Stimulated activated CD8-positive, alpha-beta memory T cell treated with anti-CD3 and anti-CD28 coated beads, Interleukin-15, amount 100 ng/mL, for 1 hour (primary cell): Measurements from ENCODE around the gene WIPF2.
"Not testable (repeated sequence)": the region's sequence is repeated elsewhere in the genome, so short reads cannot be mapped to it uniquely, and the experiment has no call there.

Source experiments
- DNase-seq: peaks from one replicate; pipeline ENCODE4 v3.0.0-alpha.2; 2020; ENCODE audit warnings: low read depth

Gene WIPF2

DNA sequence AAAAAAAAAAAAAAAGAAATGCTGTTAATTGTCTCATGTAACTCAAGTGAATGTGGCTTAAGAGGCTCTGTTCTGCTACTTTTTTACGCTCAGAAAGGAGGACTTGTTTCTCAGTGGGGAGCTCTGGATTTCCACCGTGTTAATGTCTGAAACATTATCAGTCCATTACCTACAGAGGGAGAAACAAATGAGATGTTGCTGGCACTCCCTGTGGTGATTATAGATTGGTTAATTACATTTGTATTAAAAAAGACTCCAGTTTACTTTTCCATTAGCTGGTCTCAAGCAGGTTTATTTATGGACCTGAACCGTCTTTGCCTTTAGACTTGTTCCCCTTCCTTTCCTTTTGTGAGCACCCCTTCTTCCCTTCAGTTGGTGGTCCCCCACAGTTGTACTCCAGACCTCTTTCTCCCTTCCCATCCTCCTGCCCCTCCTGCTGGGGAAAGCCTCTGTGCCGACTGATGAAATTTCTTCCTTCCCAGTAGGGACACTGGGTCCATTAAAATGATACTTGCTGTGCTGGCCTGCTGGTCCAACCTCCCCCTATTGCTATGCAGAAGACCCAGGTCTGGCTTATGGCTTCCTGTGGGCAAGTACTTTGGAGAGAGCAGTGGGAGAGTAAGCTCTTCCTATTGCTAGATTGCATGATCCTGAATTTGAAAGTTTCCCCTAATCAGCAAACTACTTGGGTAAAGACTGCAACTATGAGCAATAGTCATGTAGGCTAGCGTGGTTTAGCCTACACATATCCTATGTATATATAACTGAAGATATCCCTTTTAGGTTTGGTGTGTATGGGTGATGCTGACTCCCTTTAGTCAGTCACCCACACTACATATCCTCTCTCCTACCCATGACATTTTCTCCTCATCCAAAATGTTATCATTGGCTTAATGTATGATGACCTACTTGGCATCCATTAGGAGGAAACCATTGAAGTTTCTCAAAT, 76.7 kb downstream of the WIPF2 start:
- DNase-seq: no peak

DNA sequence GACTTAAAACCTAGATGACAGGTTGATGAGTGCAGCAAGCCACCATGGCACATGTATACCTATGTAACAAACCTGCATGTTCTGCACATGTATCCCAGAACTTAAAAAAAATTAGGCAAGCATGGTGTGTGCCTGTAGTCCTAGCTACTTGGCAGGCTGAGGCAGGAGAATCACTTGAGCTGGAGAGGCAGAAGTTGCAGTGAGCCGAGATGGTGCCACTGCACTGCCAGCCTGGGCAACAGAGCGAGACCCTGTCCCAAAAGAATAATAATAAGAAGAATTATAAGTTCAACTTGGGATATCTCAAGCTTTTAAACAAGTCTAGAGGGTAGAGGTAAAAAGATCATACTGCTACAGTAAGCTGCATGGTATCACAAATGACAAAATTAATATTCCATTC, 78.4 kb downstream of the WIPF2 start:
- DNase-seq: no peak

DNA sequence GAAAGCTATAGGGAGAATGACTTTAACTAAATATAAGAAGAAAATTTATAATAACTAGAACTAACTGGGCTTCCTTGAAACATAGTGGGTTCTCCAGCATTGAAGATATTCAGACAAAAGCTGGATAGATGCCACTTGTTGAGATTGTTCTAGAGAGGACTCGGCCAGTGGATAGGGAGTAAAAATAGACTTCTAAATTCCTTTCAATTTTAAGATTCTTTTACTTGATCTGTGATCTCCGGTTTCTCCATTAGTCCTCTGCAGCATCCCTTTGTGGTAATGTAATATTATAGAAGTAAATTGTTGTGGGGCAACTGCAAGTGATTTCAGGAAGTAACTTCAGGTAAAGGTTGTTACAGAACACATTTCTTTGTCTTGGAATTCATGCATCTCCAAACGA, 79.6 kb downstream of the WIPF2 start:
- DNase-seq: no peak

DNA sequence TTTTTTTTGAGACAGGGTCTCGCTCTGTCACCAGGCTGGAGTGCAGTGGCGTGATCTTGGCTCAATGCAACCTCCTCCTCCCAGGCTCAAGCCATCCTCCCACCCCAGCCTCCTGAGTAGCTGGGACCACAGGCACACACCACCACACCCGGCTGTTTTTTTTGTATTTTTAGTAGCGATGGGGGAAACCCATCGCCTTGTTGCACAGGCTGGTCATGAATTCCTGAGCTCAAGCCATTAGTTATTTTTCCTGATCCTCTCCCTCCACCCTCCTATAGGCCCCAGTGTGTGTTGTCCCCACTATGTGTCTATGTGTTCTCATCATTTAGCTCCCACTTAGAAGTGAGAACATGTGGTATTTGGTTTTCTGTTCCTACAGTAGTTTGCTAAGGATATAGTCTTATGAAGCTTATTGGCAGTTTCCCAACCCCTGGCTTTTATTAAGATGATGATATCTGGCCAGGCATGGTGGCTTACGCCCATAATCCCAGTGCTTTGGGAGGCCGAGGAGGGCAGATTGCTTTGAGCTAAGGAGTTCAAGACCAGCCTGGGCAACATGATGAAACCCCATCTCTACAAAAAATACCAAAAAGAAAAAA, 80.2 kb downstream of the WIPF2 start:
- not testable (repeated sequence) for DNase-seq

DNA sequence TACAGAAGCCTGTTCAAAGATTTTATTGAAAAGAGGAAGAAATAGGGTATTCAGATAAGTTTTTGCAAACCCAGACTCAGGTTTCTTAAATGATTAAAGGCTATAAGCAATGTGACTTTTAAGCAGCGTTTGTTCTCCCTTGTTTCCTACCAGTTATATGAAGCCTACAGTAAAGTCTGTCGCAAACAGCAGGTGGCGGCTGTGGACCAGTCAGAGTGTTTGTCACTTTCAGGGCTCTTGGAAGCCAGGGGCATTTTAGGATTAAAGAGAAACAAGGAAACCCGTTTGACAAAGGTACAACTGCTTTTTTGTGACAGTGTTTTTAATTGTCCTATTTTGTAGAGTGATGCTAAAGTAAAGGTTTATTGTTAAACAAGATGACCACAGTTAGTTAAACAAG, 82.2 kb downstream of the WIPF2 start:
- no peak for DNase-seq

DNA sequence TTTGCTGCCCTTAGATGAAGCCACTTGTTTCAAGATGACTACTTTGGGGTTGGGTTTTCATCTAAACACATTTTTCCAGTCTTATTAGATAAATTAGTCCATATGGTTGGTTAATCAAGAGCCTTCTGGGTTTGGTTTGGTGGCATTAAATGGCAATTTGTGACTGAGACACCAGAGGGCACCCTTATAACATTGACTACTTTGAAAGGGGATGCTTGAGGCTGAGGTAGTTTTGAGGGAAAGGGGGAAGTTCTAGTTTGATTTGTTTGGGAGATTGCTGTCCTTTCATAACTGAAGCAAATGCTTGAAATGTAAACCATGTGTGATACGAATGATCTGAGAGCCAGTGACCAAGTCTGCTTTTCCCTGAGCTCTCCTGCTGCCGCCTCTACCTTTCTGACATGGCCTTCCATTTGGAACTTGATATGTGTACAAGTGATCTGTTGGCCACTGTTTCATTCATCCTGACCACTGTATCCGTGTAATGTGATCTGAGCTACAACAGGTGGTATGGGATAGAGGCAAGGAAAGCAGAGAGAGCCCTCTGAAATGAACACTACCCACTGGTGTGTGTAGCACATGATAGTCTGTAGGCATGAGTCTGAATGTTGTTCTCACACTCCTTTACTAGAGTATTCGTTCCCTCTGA, 84.0 kb downstream of the WIPF2 start:
- no peak for DNase-seq

DNA sequence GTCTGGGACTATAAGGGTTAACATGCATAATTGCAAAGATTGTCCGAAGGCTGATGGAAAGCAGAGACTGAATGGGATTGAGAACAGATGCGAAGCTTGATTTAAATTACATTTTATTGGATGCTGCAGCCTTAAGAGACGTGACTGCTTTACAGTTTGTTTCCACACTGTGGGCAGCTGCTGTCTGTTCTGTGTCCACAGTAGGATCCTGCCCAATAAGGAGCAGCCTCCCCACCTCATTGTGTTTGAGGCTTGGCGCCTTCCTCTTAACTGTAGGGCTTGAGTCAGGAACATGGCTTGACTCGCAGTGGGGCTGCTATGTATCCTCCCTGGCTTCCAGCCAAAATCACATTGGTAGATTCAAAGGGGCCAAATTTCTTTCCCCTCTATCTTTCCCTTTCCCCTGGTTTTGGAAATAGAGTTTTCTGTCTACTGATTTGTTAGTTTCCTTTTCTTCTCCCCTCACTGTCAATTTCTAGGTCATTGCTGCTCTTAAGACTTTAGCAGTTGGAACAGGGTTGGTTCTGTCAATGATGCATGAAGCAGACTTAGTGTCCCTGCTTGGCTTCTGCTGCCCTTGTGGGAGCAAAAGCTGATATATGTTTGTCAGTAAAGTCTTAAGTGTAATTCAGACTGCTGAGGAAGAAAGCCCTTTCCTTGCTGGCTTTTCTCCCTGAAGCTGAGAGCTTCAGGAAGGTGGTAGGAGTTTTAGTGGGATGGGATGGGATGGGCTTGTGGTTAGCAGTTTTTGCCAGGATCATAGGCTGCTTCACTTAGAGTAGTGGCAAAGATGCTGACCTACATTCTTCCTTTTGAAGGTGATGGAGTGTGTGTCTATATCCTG, 84.8 kb downstream of the WIPF2 start:
- no peak for DNase-seq

DNA sequence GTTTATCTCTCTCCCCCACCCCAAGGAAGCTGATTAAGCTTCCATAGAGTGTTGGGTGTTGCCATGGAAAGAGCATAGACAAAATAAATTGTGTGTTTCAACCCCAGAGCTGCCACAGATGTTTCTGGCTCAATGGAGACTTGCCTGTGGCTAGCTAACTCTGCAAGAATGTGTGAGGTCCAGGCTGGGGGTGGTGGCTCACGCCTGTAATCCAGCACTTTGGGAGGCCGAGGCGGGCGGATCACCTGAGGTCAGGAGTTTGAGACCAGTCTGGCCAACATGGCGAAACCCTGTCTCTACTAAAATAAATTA, 85.4 kb downstream of the WIPF2 start:
- DNase-seq: not testable (repeated sequence)

DNA sequence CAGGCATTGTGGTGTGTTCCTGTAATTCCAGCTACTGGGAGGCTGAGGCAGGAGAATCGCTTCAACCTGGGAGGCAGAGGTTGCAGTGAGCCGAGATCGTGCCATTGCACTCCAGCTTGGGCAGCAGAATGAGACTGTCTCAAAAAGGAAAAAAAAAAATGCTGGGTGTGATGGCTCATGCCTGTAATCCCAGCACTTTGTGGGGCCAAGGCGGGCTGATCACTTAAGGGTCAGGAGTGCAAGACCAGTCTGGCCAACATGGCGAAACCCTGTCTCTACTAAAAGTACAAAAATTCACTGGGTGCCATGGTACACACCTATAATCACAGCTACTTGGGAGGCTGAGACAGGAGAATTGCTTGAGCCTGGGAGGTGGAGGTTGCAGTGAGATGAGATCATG, 85.8 kb downstream of the WIPF2 start:
- not testable (repeated sequence) for DNase-seq

DNA sequence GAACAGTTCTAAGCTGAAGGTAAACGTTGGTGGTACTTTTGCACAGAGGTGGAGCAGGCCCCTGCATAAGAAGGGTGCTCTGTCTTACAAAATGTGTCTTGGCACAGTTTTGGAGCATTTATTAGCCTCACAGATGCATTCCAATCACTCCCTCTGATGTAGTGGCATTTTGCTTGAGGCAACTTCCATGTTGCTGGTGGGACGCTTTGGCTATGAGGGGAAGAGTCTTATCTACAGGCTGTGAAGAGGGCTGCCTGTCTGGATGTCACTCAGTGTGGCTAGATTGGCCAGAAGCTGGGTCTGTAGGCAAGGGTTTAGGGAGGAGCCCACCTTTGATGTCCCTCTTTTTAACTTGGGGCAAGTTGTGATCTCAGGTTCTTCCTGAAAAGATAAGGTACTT, 87.3 kb downstream of the WIPF2 start:
- DNase-seq: no peak

DNA sequence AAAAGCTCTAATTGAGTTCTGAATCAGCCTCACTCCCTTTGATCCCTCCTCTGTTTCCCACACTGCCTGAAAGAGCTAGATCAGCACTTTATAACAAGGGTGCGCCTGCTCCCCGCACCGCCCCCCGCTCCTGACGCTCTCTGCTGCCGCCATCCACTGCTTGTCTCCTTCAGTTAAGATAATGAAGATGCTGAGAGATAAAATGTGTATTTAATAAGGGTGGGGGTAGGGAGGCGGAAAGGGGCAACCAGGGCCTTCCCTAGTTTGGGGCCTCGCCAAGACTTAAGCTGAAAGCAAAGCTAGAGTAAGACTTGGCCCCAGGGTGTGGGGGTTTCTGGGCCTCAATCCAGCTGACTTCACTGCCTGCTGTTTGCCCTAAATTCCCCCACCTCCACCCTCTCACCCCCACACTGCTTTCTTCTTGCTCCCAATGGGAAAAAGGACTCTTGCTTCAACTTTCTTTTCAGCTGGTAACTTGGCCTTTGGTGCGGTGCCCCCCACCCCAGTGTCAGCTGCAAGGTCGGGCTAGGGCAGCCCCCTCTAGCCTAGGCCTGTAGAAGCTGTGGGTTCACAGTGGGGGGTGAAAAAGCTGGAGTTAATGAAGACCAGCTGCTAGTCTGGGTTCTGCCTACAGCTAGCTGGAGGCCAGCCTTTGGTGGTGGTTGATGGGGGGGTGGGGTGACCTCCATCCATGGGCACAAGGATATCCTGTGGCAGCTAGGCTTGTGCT, 88.1 kb downstream of the WIPF2 start:
- no peak for DNase-seq

DNA sequence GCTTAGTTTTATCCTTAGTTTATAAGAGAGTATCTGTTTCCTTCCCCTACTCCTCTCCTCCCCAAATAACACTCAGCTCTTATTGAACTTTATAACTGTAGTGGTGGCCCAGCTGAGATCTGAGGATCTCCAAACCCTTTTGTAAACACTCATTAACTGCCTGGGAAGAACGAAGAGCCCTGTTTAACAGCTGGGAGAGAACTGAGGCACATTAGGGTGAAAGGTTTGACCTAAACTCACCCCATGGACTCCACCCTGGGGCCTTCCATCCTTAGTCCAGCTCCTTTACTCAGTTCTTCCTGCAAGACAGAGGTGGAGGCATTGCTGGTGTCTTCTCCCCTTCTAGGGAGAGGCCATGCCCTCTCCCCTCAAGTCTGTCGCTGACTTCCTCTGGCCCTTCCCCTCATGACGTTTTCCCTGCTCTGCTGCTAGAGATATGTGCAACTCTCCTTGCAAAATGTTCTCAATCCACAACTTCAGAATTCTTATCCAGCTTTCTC, 88.7 kb downstream of the WIPF2 start:
- DNase-seq: no peak

DNA sequence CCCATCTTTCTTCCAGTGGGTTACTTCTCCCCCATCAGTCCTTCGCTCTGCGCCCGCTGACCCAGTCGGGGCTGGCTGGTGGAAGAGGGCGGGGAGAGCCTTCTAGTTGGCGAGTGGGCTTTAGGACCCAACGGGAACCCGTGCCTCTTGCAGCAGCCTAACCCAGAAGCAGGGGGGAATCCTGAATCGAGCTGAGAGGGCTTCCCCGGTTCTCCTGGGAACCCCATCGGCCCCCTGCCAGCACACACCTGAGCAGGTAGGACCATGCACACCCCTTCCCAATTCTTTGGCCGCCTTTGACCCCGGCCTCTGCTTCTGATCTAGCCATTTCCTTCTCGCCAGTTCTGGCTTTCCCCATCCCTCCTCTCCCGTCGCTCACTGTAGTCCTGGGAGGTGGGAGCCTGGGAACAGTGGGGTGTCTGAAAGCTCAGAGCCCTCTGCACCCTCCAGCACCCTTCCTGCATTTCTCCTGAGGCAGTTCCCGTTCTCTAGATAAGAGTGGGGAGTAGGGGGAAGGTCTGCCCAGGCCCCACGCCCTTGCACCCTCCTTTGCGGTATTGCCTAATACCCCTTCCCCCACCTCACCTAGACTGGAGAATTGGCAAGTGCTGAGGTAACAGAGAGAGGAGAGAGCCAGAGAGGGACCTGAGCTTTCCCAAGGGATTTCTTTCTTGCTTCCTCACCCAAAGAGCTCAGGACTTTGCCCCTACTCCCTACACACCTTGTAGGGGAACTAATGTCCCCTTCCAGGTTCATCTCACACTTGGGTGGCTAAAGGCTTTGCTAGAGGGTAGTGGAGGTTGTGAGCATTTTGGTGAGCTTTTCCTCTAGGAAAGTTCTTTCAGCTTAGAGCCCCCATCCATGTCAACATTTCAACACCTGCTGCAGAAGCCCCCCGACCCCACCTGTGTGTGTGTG, 90.2 kb downstream of the WIPF2 start, which contains the start of gene RARA:
RARA (plus strand) TSS at position 150 of the 918 bp plus-strand sequence. CDS start 22,039 bp downstream, outside the sequence.
- DNase-seq: no peak

DNA sequence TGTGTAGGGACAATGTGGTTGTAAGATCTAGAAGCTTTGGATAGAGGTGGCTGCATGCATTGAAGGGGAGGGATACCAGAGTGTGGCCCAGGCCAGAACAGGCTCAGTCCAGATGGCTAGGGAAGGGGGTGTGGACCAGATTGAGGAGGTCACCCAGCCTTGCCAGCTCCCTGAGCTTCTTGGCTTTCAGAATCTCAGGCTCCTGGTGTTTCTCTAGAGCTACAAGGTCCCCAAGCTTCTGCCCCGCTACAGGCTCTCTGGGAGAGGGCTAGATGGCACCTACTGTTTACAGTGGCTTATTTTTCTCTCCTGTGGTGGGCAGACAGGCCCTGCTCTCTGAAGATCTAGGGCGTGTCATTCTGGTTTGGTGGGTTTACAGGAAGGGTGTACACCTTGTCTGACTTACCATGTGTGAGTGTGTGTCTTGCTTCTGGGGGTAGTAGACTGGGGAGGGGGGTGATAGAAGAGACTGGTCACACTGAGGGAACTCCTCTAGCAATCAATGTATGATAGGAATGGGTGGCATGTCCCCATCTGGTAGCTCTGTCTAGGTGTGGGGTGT, 90.9 kb downstream of the WIPF2 start:
- no peak for DNase-seq

DNA sequence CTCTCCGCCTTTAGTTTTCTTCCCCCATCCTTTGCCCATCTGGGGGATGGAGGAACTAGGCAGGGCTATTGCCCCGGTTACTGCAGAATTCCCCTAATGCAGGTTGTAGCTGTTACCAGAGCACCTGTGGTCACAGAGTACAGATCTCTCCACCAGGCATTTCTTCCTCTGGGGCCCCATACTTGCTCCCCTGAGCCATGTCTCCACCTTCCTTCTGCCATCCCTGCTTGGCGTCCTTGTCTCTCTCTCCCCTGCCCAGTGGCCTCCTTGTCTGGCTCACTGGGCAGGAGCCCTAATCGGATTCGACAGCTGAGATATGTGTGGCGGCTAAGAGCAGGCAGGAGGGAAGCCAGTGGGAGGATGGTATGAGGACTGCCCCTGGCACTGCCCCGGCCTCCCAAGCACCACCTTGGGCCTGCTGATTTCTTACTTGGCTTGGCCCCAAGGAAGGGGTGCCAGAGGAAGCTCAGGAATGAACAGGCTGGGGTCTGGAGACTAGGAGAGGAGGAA, 91.8 kb downstream of the WIPF2 start:
- no peak for DNase-seq

DNA sequence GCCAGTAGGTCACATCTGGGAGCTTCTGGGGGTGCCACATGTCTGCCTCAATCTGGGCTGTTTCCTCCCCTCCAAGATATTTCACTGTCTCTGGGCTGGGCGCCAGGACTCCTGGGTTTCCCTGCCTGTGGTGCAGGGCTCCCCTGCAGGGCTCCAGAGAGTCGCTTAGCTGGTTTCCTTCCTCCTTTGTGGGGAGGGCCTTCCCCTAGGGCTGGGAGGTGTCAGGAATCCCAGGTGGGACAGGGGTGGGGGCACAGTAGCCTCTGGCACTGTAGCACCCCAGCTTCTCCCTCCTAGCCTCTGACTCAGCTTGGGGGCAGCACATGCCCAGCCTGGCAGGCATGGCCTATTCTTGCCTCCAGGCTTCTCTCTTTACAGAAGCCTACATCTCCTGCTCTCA, 92.5 kb downstream of the WIPF2 start:
- no peak for DNase-seq

DNA sequence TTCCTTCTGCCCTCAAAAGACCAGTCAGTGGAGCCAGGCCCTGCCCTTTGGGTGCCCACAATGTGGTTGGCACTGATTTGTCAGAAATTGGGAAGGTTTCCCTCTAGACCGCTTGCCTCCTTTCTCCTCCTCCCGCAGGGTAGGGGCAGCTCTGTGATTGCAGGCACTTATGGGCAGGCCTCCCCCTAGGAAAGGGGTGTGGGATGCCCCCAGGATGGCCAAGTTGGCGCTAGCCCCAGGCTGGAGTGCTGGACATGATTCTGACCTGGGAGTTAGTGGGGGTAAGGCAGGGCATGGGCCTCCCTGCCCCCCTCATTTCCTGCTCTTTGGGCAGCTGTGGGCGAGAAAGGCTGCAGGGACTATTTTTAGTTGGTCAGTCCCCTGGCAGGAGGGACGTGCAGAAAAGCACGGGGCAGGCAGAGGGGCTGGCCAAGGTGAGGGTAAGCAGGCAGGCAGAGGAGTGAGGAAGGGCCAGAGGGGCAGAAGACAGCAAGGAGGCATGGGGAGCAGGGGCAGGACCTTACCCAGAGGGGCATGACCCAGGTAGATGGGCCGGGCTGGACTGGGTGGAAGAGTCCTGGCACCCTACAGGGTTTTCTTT, 93.1 kb downstream of the WIPF2 start:
- DNase-seq: no peak

DNA sequence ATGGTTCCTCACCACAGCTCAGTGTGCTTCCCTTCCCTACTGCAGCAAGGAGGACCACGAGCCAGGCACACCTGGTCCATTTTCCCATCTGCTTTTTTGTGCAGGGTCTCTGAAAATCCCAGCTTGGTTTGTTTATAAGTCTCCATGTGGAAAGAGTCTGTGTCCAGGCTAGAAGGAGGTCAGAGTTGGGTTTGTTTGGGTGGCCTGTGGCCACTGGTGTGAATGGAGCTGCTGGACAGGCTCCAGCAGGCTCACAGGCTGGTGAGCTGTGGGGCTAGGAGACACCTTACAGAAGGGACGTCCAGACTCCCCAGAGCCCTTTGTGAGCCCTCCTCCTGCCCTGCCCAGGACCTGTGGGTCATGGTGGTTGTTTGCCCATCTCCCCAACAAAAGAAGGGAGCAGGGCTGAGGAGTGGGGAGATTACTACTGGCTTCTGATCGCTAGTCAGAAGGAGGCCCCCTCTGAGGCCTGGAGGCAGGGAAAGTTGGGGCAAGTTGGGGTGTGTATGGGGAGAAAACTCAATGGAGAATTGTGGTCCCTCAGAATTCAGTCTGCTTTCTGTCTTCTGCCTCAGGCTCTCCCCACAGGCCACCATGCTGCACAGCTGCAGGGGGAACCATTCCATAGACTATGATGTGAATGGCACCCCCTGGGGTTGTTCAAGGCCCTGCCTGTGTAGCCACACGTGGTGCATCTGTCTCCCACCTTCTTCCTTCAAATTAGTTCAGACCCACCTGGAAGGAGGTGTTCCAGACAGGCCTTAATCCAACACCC, 94.0 kb downstream of the WIPF2 start:
- no peak for DNase-seq
